CD14-positive monocyte (primary cell): Measurements from ENCODE around the gene RIBC2. TPM values are rescaled to one million over a fixed set of nuclear protein-coding genes. Genes with fewer than 3 reads are reported as not detected.

Experiments used
- DNase-seq, 3 donors: peaks; one replicate each; pipeline ENCODE4 v3.0.0-alpha.2; 2011 to 2022
- H2AFZ ChIP-seq: 2 replicates; pipeline ENCODE4 v1.6.0; 2012; ENCODE audit warnings: mild to moderate bottlenecking, low read depth, low read length, inconsistent platforms; ENCODE audit not compliant: insufficient read depth, poor library complexity, severe bottlenecking
- H3K27ac ChIP-seq, 2 donors: 1 replicate in 1 of 2; 2 replicates in 1 of 2; pipeline ENCODE4 v1.5.1; 2012 to 2013; ENCODE audit warnings: low read length in 2 of 2, control low read depth in 1 of 2, inconsistent platforms in 1 of 2, low read depth in 1 of 2, mild to moderate bottlenecking in 1 of 2
- H3K27me3 ChIP-seq, 2 donors: one replicate each; pipeline versions ENCODE4 v1.6.0 to v1.6.1; 2011 to 2013; ENCODE audit warnings: low read length in 2 of 2; ENCODE audit not compliant: control insufficient read depth in 2 of 2, insufficient read depth in 2 of 2
- H3K36me3 ChIP-seq, 2 donors: replicated peaks in 1 of 2; 1 replicate in 1 of 2; 2 replicates in 1 of 2; pipeline versions ENCODE4 v1.5.1 to v1.6.1; 2012 to 2013; ENCODE audit warnings: low read length in 2 of 2, control low read depth in 1 of 2, inconsistent platforms in 1 of 2, mild to moderate bottlenecking in 1 of 2; ENCODE audit not compliant: insufficient read depth in 2 of 2, control insufficient read depth in 1 of 2
- H3K4me1 ChIP-seq, 2 donors: 1 replicate in 1 of 2; 2 replicates in 1 of 2; pipeline versions ENCODE4 v1.5.1 to v1.6.1; 2012 to 2013; ENCODE audit warnings: low read length in 2 of 2, control low read depth in 1 of 2, inconsistent platforms in 1 of 2, mild to moderate bottlenecking in 1 of 2, moderate library complexity in 1 of 2; ENCODE audit not compliant: insufficient read depth in 2 of 2, control insufficient read depth in 1 of 2
- H3K4me2 ChIP-seq: replicated peaks from 2 replicates; pipeline ENCODE3; 2012; ENCODE audit warnings: low read length, moderate library complexity, mild to moderate bottlenecking; ENCODE audit not compliant: poor library complexity, severe bottlenecking; ENCODE audit errors: extremely low read depth
- H3K4me3 ChIP-seq, 3 experiments: fragments of 200-600 bp in 1 of 3; sonication (generic) in 1 of 3; replicated peaks in 1 of 3; 1 replicate in 2 of 3; 2 replicates in 1 of 3; pipeline ENCODE4 v1.5.1; 2011 to 2013; ENCODE audit warnings: low read length in 3 of 3, mild to moderate bottlenecking in 3 of 3, control low read depth in 2 of 3, low read depth in 2 of 3, inconsistent platforms in 1 of 3, moderate library complexity in 1 of 3
- H3K79me2 ChIP-seq: 2 replicates; pipeline ENCODE4 v1.6.0; 2012; ENCODE audit warnings: mild to moderate bottlenecking, control low read depth, inconsistent platforms, low read length, moderate library complexity; ENCODE audit not compliant: insufficient read depth
- H3K9ac ChIP-seq: 2 replicates; pipeline ENCODE4 v1.6.0; 2017; ENCODE audit warnings: low read length, mild to moderate bottlenecking; ENCODE audit not compliant: insufficient read depth, poor library complexity, severe bottlenecking
- H3K9me3 ChIP-seq, 2 donors: replicated peaks in 1 of 2; 1 replicate in 1 of 2; 2 replicates in 1 of 2; pipeline versions ENCODE4 v1.5.1 to v1.6.1; 2012 to 2013; ENCODE audit warnings: low read length in 2 of 2, control low read depth in 1 of 2; ENCODE audit not compliant: control insufficient read depth in 1 of 2, insufficient read depth in 1 of 2
- H4K20me1 ChIP-seq: 2 replicates; pipeline ENCODE4 v1.6.0; 2012; ENCODE audit warnings: mild to moderate bottlenecking, low read length, control low read depth, moderate library complexity; ENCODE audit not compliant: insufficient read depth
- H3K27ac Mint-ChIP-seq, 7 donors: one replicate each; pipeline ENCODE4 v1.8.0; 2020; ENCODE audit warnings: mild to moderate bottlenecking in 7 of 7, mixed read lengths in 7 of 7, moderate library complexity in 6 of 7, inconsistent platforms in 2 of 7
- H3K27me3 Mint-ChIP-seq, 3 donors: one replicate each; pipeline ENCODE4 v1.8.0; 2021 to 2022; ENCODE audit warnings: low read depth in 3 of 3, mild to moderate bottlenecking in 3 of 3, mixed read lengths in 3 of 3, moderate library complexity in 3 of 3, inconsistent platforms in 1 of 3
- H3K36me3 Mint-ChIP-seq, 2 donors: one replicate each; pipeline ENCODE4 v1.8.0; 2020; ENCODE audit warnings: mixed read lengths in 2 of 2, inconsistent platforms in 1 of 2, mild to moderate bottlenecking in 1 of 2
- H3K4me1 Mint-ChIP-seq: one replicate; pipeline ENCODE4 v1.8.0; 2020; ENCODE audit warnings: mild to moderate bottlenecking, mixed read lengths
- H3K4me3 Mint-ChIP-seq, 2 donors: one replicate each; pipeline ENCODE4 v1.8.0; 2020; ENCODE audit warnings: mild to moderate bottlenecking in 2 of 2, mixed read lengths in 2 of 2, moderate library complexity in 1 of 2
- H3K9me3 Mint-ChIP-seq, 7 donors: one replicate each; pipeline ENCODE4 v1.8.0; 2020 to 2022; ENCODE audit warnings: mixed read lengths in 7 of 7, mild to moderate bottlenecking in 6 of 7, moderate library complexity in 6 of 7, inconsistent platforms in 2 of 7
- CTCF ChIP-seq: fragments of 200-600 bp; IDR thresholded peaks from one replicate; pipeline ENCODE4 v1.8.0; 2022; ENCODE audit warnings: antibody characterized with exemption, mild to moderate bottlenecking
- WGBS: methylation state at CpG from one replicate; pipeline ENCODE4 v1.1.5; 2013; ENCODE audit warnings: missing lambda C conversion rate; ENCODE audit not compliant: insufficient coverage; 5-methylcytosine and 5-hydroxymethylcytosine counted together
- intact Hi-C, 2 donors: fragments of 100-400 bp; cut with micrococcal nuclease; formaldehyde crosslinking; loops; one replicate each; pipeline versions ENCODE4 v1.15.0 to v1.15.1; 2023
- polyA plus RNA-seq, 3 donors: library from polyadenylated mRNA; depleted of rRNA in 1 of 3; unstranded in 2 of 3; stranded (reverse) in 1 of 3; fragments of 300-500 nt in 2 of 3; fragments of >200 nt in 1 of 3; fragmentation: Illumina TruSeq in 2 of 3; gene quantifications; 1 replicate in 2 of 3; 2 replicates in 1 of 3; pipeline ENCODE4 v1.2.3, GENCODE V29; 2012 to 2021

The RIBC2 gene
- polyA plus RNA-seq, 3 donors: not detected

- Histone ChIP-seq H3K4me2 (no peak overlapping the region), H3K27ac (no peak overlapping the region), H3K4me3 (no peak overlapping the region), H3K9me3 (peaks cover 0 to 5% of the 10 kb centered on the region in 2 donors), H3K79me2 (no peaks in the 10 kb centered on the region), H3K4me1 (peaks cover 55% of the 10 kb centered on the region in 2 donors), H3K36me3 (peaks cover 0 to 5% of the 10 kb centered on the region in 2 donors), H3K27me3 (no peaks in the 10 kb centered on the region), H2AFZ (no peak overlapping the region), H4K20me1 (no peaks in the 10 kb centered on the region), H3K9ac (no peak overlapping the region)
- intact Hi-C loops: no loop called here
- peak overlapping the region in 5 of 7 donors; percentile 7 to 93 (median 56) for H3K27ac Mint-ChIP-seq
- TF ChIP-seq CTCF: no peak
- no peak for DNase-seq
- H3K9me3 Mint-ChIP-seq: peaks cover 2 to 8% (median 6%) of the 10 kb centered on the region in 7 donors
- WGBS: 100% methylated on average over 9 of the region's 9 CpGs
- peaks cover 8 to 13% of the 10 kb centered on the region in 2 donors for H3K36me3 Mint-ChIP-seq
- peaks cover 56% of the 10 kb centered on the region for H3K4me1 Mint-ChIP-seq
- peaks cover 0 to 10% (median 0%) of the 10 kb centered on the region in 3 donors for H3K27me3 Mint-ChIP-seq
- H3K4me3 Mint-ChIP-seq: no peak overlapping the region
Observed at GRCh38 chr22:45426387-45426786, 12.9 kb downstream of the RIBC2 start.

- Mint-ChIP-seq H3K4me3 (no peak overlapping the region), H3K4me1 (peaks cover 55% of the 10 kb centered on the region), H3K27me3 (peaks cover 0 to 10% (median 2%) of the 10 kb centered on the region in 3 donors), H3K27ac (no peak overlapping the region), H3K36me3 (peaks cover 8 to 13% of the 10 kb centered on the region in 2 donors), H3K9me3 (peaks cover 2 to 8% (median 6%) of the 10 kb centered on the region in 7 donors)
- no peaks in the 10 kb centered on the region for H3K27me3 ChIP-seq
- 100% methylated on average over 1 of the region's 2 CpGs for WGBS
- H3K4me2 ChIP-seq: no peak overlapping the region
- H4K20me1 ChIP-seq: no peaks in the 10 kb centered on the region
- no peak overlapping the region for H3K4me3 ChIP-seq
- no peaks in the 10 kb centered on the region for H3K79me2 ChIP-seq
- H2AFZ ChIP-seq: no peak overlapping the region
- H3K9ac ChIP-seq: no peak overlapping the region
- TF ChIP-seq CTCF: no peak
- no peak for DNase-seq
- intact Hi-C loops: no loop called here
- peaks cover 48 to 49% of the 10 kb centered on the region in 2 donors for H3K4me1 ChIP-seq
- peaks cover 0 to 5% of the 10 kb centered on the region in 2 donors for H3K36me3 ChIP-seq
- no peak overlapping the region for H3K27ac ChIP-seq
- H3K9me3 ChIP-seq: peaks cover 0 to 5% of the 10 kb centered on the region in 2 donors
Observed at GRCh38 chr22:45427114-45427513, 13.6 kb downstream of the RIBC2 start.
